Lung (tissue), 12 donors: ENCODE data around the gene FOXN3. TPM values are rescaled to one million over a fixed set of nuclear protein-coding genes. Genes with fewer than 3 reads are reported as not detected.

Experiments used
- ATAC-seq: fragments of 200-7000 bp; cut with Tn5 transposase; one replicate; pipeline ENCODE4 v1.9.1; 2020; ENCODE audit warnings: moderate number of reproducible peaks; ENCODE audit not compliant: insufficient read depth, low FRiP score
- DNase-seq, 3 donors: peaks; one replicate each; pipeline ENCODE4 v3.0.0-alpha.2; 2013 to 2017
- H3K27ac ChIP-seq, 2 donors: one replicate each; pipeline ENCODE4 v1.5.1; 2013; ENCODE audit warnings: mild to moderate bottlenecking in 2 of 2, moderate library complexity in 2 of 2, control low read depth in 1 of 2, inconsistent platforms in 1 of 2, low read depth in 1 of 2, low read length in 1 of 2
- H3K27me3 ChIP-seq, 3 donors: one replicate each; pipeline ENCODE4 v1.5.1; 2013; ENCODE audit warnings: low read length in 2 of 3; ENCODE audit not compliant: control insufficient read depth in 3 of 3, insufficient read depth in 3 of 3
- H3K36me3 ChIP-seq, 4 donors: one replicate each; pipeline ENCODE4 v1.5.1; 2013; ENCODE audit warnings: low read length in 4 of 4, mild to moderate bottlenecking in 1 of 4, moderate library complexity in 1 of 4; ENCODE audit not compliant: control insufficient read depth in 4 of 4, insufficient read depth in 4 of 4
- H3K4me1 ChIP-seq, 5 donors: one replicate each; pipeline ENCODE4 v1.5.1; 2013; ENCODE audit warnings: low read length in 5 of 5, mild to moderate bottlenecking in 2 of 5, moderate library complexity in 1 of 5; ENCODE audit not compliant: control insufficient read depth in 5 of 5, insufficient read depth in 5 of 5
- H3K4me3 ChIP-seq: one replicate; pipeline ENCODE4 v1.5.1; 2013; ENCODE audit warnings: mild to moderate bottlenecking, control low read depth, moderate library complexity
- H3K9ac ChIP-seq, 2 donors: one replicate each; pipeline ENCODE4 v1.5.1; 2013; ENCODE audit warnings: low read length in 2 of 2, control low read depth in 1 of 2; ENCODE audit not compliant: insufficient read depth in 1 of 2
- H3K9me3 ChIP-seq, 4 donors: one replicate each; pipeline ENCODE4 v1.5.1; 2013; ENCODE audit warnings: low read length in 3 of 4, mild to moderate bottlenecking in 1 of 4, moderate library complexity in 1 of 4; ENCODE audit not compliant: control insufficient read depth in 4 of 4, insufficient read depth in 3 of 4
- CTCF ChIP-seq: IDR thresholded peaks from 2 replicates; pipeline ENCODE4 v1.5.1; 2012; ENCODE audit warnings: mild to moderate bottlenecking; ENCODE audit errors: control extremely low read depth, extremely low read depth
- WGBS, 2 donors: extraction: QIAGEN DNeasy Blood & Tissue Kit; methylation state at CpG; one replicate each; pipeline ENCODE4 v1.1.7; 2013; 5-methylcytosine and 5-hydroxymethylcytosine counted together
- polyA plus RNA-seq, 2 donors: library from polyadenylated mRNA; stranded (reverse); fragments of 200-250 nt; gene quantifications; one replicate each; pipeline ENCODE4 v1.2.1, GENCODE V29; 2013
- total RNA-seq, 2 donors: library from RNA; depleted of rRNA in 1 of 2; stranded (reverse); fragments of >200 nt in 1 of 2; gene quantifications; one replicate each; pipeline ENCODE4 v1.2.1, GENCODE V29; 2014 to 2021
- donor health status: control.
- donor health status: control.
- donor health status: Bipolar disorder and iron deficiency.
- donor health status: healthy.
- donor health status: DM: yes; HTN: yes; CAD: no.

The FOXN3 gene
- total and polyA plus RNA-seq, 4 donors: 12.7 to 69.7 (median 34.9) TPM

- no peaks in the 10 kb centered on the region for H3K27me3 ChIP-seq
- no peak overlapping the region for H3K27ac ChIP-seq
- no peak for TF ChIP-seq CTCF
- H3K9me3 ChIP-seq: no peaks in the 10 kb centered on the region
- H3K9ac ChIP-seq: no peak overlapping the region
- DNase-seq (no peak), ATAC-seq (no peak)
- H3K4me1 ChIP-seq: peaks cover 0 to 10% (median 5%) of the 10 kb centered on the region in 5 donors
- WGBS, 2 donors: 94 to 97% methylated on average over 8 of the region's 8 CpGs
- H3K36me3 ChIP-seq: peaks cover 0 to 2% (median 0%) of the 10 kb centered on the region in 4 donors
- no peak overlapping the region for H3K4me3 ChIP-seq
Measured at GRCh38 chr14:89227496-89227836, 189.6 kb downstream of the FOXN3 start.

- TF ChIP-seq CTCF: no peak
- H3K9ac ChIP-seq: no peak overlapping the region
- peaks cover 0 to 2% (median 0%) of the 10 kb centered on the region in 4 donors for H3K36me3 ChIP-seq
- H3K9me3 ChIP-seq: no peaks in the 10 kb centered on the region
- no peak overlapping the region for H3K27ac ChIP-seq
- DNase-seq (peak in 2 of 3 donors; percentile 42 to 50), ATAC-seq (no peak)
- no peak overlapping the region for H3K4me3 ChIP-seq
- WGBS, 2 donors: 77 to 78% methylated on average over 8 of the region's 8 CpGs
- peaks cover 0 to 9% (median 5%) of the 10 kb centered on the region in 5 donors for H3K4me1 ChIP-seq
- H3K27me3 ChIP-seq: no peaks in the 10 kb centered on the region
Measured at GRCh38 chr14:89226801-89227495, 190.1 kb downstream of the FOXN3 start.

- Histone ChIP-seq H3K4me3 (no peak overlapping the region), H3K4me1 (peaks cover 0 to 12% (median 10%) of the 10 kb centered on the region in 5 donors), H3K27ac (no peak overlapping the region), H3K36me3 (peaks cover 0 to 2% (median 0%) of the 10 kb centered on the region in 4 donors), H3K27me3 (no peaks in the 10 kb centered on the region), H3K9ac (no peak overlapping the region), H3K9me3 (no peaks in the 10 kb centered on the region)
- DNase-seq (no peak), ATAC-seq (no peak)
- no peak for TF ChIP-seq CTCF
- 45 to 70% methylated on average over 4 of the region's 4 CpGs for WGBS, 2 donors
Measured at GRCh38 chr14:89225607-89226006, 191.4 kb downstream of the FOXN3 start.
